ENCODE measurements around the gene FANCB.

Gene FANCB

DNA sequence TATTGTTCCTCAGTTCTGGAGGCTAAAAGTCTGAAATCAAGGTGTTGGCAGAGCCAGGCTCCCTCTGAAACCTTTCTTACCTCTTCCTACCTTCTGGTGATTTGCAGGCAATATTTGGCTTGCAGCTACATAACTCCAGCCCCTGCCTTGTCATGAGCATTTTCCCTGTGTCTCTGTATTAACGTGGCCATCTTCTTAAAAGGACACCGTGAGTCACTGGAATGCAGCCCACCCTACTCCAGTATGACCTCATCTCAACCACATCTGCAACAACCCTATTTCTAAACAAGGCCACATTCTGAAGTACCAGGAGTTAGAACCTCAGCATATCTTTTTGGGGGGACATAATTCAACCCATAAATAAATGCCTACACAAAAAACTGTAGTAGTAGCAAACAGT is 40.7 kb downstream of the FANCB start:
- no peak for DNase-seq

GRCh38 chrX:14829643-14830042 is 43.2 kb downstream of the FANCB start:
- no peak for DNase-seq

DNA sequence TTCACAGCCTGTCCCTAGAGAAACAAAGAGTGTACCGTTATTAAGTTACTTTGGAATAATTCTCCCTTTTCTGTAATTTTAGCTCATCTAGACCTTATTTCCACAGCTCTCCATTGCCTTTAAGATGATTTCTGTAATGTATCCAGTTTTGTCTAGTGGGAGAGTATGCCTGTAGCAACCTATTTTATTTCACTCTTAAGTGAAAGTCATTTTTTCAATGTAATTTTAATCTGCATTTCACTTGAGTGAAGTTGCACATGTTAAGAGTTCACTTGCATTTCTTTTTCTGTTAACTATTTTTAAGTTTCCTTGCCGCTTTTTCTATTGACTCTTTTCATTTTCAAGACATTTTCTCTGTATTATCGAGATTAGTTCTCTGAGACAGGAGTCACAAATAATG is 46.5 kb downstream of the FANCB start:
- no peak for DNase-seq

- DNase-seq: no peak
Observed at GRCh38 chrX:14825851-14826250, 47.0 kb downstream of the FANCB start.

- DNase-seq: no peak
Observed at GRCh38 chrX:14819769-14820168, 53.1 kb downstream of the FANCB start.

DNA sequence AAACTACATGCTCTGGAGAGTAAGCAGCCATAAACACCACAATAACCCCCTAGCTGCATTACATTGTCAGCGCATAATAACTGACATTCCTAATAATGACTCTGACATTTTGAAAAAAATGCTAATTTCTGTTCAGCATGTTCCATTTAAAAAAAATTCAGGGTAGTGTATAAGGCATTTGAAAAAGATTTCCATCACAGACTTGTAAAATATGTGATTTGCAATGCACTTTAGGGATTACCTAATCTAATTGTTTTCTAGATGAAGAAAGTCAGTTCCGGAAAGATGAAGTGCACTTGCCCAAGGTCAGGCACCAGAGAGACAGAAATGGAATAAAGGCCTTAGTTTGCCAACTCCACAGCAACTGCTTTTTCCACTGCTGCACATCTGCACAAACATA is 55.3 kb downstream of the FANCB start:
- DNase-seq: no peak

DNA sequence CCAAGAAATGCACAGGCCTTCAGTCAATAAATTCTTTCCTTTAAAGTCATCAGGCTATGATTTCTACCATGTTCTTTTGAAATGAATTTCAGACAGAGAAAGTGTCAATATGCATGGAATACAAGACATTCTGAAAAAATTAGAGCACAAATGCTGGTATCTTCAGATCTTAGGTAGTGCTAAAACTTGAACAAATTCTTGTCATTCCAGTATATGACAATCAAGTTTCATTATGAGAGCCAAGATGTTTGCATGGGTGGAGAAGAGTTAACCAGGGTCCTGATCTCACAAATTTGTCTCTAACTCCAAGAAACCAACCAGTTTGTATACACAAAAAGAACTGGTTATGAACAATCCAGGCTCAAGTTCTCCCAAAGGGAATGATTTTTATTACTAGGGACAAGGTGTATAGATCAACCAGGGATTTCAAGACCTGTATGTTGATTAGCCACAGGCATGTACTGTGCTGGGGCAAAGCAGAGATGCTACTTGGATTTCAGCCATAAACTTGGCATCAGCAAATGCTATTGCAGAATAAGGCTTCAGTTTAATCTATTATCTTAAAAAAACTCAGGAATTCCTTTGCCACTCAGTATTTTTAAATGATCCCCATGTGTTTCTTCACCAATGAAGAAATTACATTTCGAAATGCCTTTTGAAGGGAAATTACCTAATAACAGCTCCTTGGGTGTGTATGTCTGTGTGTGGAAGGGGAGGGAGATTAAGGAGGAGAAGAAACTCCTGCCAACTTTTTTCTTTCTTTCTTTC is 69.7 kb downstream of the FANCB start:
- DNase-seq: no peak

- DNase-seq: no peak
Observed at GRCh38 chrX:14801136-14801535, 71.7 kb downstream of the FANCB start.

GRCh38 chrX:14798805-14799397 is 74.0 kb downstream of the FANCB start:
- DNase-seq: no peak
